Left lung (tissue), 10 donors: ENCODE measurements around the gene PSME2. TPM values are rescaled to one million over a fixed set of nuclear protein-coding genes. Genes with fewer than 3 reads are reported as not detected.

Experiments used
- ATAC-seq: fragments of 200-7000 bp; cut with Tn5 transposase; one replicate; pipeline ENCODE4 v1.9.1; 2020; ENCODE audit warnings: moderate library complexity
- DNase-seq, 4 donors: peaks; one replicate each; pipeline ENCODE4 v3.0.0-alpha.2; 2013 to 2020
- H3K27ac ChIP-seq, 2 donors: fragments of 200-600 bp; sonication (generic) in 1 of 2; one replicate each; pipeline versions ENCODE4 v1.5.0 to v1.8.0; 2020 to 2021
- H3K27me3 ChIP-seq, 2 donors: fragments of 200-600 bp; sonication (generic) in 1 of 2; one replicate each; pipeline versions ENCODE4 v1.5.0 to v1.8.0; 2020 to 2021
- H3K36me3 ChIP-seq, 2 donors: fragments of 200-600 bp; sonication (generic) in 1 of 2; one replicate each; pipeline versions ENCODE4 v1.5.0 to v1.8.0; 2020 to 2021
- H3K4me1 ChIP-seq, 2 donors: fragments of 200-600 bp; one replicate each; pipeline ENCODE4 v1.8.0; 2021
- H3K4me3 ChIP-seq, 2 donors: fragments of 200-600 bp; sonication (generic) in 1 of 2; one replicate each; pipeline versions ENCODE4 v1.5.0 to v1.8.0; 2020 to 2021; ENCODE audit warnings: mild to moderate bottlenecking in 1 of 2
- H3K9me3 ChIP-seq, 2 donors: fragments of 200-600 bp; sonication (generic) in 1 of 2; one replicate each; pipeline versions ENCODE4 v1.5.0 to v1.8.0; 2020 to 2021
- CTCF ChIP-seq, 2 donors: fragments of 200-600 bp; sonication (generic) in 1 of 2; IDR thresholded peaks; one replicate each; pipeline versions ENCODE4 v1.5.0 to v1.8.0; 2021; ENCODE audit warnings: antibody characterized with exemption in 2 of 2
- intact Hi-C, 2 donors: fragments of 100-400 bp; cut with DNase I; formaldehyde crosslinking; loops; one replicate each; pipeline versions ENCODE4 v1.11.2 to v1.14.2; 2022
- polyA plus RNA-seq, 6 donors: library from polyadenylated mRNA; unstranded; fragments of 120-200 nt; gene quantifications; one replicate each; pipeline ENCODE4 v1.2.1, GENCODE V29; 2013; ENCODE audit not compliant: insufficient read length in 6 of 6
- total RNA-seq, 2 donors: library from RNA; stranded (reverse); fragmentation: NEBNext Ultra II Directional; extraction: Animal tissue kit (Norgen Biotek cat#: 25700); gene quantifications; one replicate each; pipeline ENCODE4 v1.2.1, GENCODE V29; 2021
- donor health status: DM: no; HTN: yes; CAD: no.
- donor health status: DM: no; HTN: no; CAD: no.

PSME2 gene
- total and polyA plus RNA-seq, 8 donors: 126 to 224 (median 159) TPM

DNA sequence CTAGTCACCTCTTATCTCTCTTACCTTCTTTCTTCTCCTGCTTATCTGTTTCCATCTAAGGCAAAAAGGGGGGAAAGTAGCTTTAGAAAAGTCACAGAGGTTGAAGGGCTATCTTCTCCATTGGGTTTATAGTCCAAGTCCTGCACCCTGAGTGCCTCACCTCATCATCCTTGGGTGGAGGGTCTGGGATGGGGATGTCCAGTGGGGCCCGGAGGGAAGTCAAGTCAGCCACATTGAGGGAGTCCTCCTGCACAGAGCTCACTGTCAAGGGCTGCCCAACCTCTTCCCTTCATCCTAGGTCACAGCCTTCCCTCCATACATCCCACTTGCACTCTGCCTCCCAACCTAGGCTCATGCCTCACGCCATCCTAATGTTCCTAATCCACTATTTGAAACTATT lies 1.2 kb downstream of the PSME2 start:
- H3K27ac ChIP-seq: peak overlapping the region; percentile 92 to 95
- no peaks in the 10 kb centered on the region for H3K27me3 ChIP-seq
- peaks cover 0 to 41% of the 10 kb centered on the region in 2 donors for H3K36me3 ChIP-seq
- no peaks in the 10 kb centered on the region for H3K9me3 ChIP-seq
- peaks cover 18 to 60% of the 10 kb centered on the region in 2 donors for H3K4me1 ChIP-seq
- DNase-seq: no peak
- TF ChIP-seq CTCF (IDR thresholded peaks at IDR 0.05): no peak
- intact Hi-C loops: no loop called here
- H3K4me3 ChIP-seq: peak overlapping the region in 1 of 2 donors; percentile 100
- ATAC-seq: no peak

- H3K27ac ChIP-seq: no peak overlapping the region
- no peak for ATAC-seq
- peaks cover 0 to 40% of the 10 kb centered on the region in 2 donors for H3K36me3 ChIP-seq
- H3K27me3 ChIP-seq: no peaks in the 10 kb centered on the region
- no peak for DNase-seq
- H3K4me3 ChIP-seq: no peak overlapping the region
- no peaks in the 10 kb centered on the region for H3K9me3 ChIP-seq
- TF ChIP-seq CTCF (IDR thresholded peaks at IDR 0.05): no peak
- peaks cover 24 to 60% of the 10 kb centered on the region in 2 donors for H3K4me1 ChIP-seq
- intact Hi-C loops: no loop called here
These were observed 2.0 kb downstream of the PSME2 start for GRCh38 chr14:24144451-24144850.

DNA sequence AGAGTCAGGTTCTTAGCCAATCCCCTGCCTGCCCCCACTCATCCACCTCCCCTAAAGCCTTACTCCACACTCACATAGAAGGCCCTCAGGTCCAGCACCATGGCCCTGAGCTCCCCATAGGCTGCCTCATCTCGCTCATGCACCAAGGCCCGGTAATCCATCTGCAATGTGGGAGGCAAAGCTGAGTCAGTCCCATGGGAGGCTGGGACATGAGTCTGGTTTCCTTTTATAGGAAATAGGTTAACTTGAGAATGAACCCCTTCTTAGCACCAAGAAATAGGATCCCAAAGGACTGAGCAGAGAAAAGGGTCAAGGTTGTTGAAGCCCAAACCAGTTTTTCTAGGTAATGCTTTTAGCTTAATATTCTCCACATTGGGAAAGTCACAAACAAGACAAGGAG lies 2.9 kb downstream of the PSME2 start:
- intact Hi-C loops: no loop called here
- no peaks in the 10 kb centered on the region for H3K27me3 ChIP-seq
- TF ChIP-seq CTCF (IDR thresholded peaks at IDR 0.05): no peak
- no peak for ATAC-seq
- no peak for DNase-seq
- peaks cover 24 to 60% of the 10 kb centered on the region in 2 donors for H3K4me1 ChIP-seq
- no peak overlapping the region for H3K27ac ChIP-seq
- peaks cover 0 to 41% of the 10 kb centered on the region in 2 donors for H3K36me3 ChIP-seq
- H3K4me3 ChIP-seq: no peak overlapping the region
- no peaks in the 10 kb centered on the region for H3K9me3 ChIP-seq

DNA sequence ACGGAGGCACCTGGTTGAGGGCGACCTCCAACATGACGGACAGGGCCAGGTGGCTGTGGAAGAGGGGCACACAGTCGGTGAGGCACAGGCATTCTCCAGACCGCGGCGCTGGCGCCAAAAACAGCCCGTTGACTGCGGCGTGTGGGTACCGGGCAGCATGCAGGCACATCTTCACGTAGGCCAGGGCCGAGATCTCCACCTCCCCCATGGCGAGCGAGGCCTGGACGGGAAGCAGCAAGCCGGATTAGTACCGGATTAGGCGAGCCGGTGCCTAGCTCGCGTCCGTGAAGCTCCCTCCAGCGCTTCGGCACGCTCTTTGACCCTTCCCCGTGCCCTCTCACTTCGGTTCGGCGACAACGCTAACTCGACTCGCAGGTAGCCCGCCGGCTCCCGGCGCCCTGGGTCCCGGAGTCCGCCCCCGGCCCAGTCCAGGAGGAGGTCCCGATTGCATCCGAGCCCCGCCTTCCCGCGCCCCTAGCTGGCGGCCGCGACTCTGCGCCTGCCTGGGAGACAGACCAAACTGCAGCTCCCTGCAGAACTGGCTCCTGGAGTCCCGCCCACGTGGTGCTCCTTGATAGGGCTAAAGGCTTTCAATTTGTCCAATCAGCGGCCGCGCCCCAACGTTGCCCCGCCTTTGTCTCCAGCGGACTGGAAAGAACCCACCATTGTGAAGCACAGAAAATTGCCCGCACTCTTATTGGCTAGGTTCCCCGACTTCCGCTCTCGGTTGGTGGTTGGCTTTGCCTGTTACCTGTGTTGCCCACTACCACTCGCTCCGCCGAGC lies 5.1 kb downstream of the PSME2 start, which contains the start of gene EMC9:
EMC9 (minus strand) TSS at position 495 of the 784 bp plus-strand sequence; CDS start at position 208, 287 bp downstream.
- Histone ChIP-seq H3K27ac (peak within 1 kb of the TSS; percentile 85 to 91), H3K27me3 (no peaks in the 10 kb centered on the region), H3K4me3 (peak within 1 kb of the TSS; percentile 69), H3K4me1 (peaks cover 25 to 74% of the 10 kb centered on the region in 2 donors), H3K36me3 (peaks cover 0 to 54% of the 10 kb centered on the region in 2 donors), H3K9me3 (no peaks in the 10 kb centered on the region)
- peak; percentile 98 to 100 (median 99) for DNase-seq
- intact Hi-C loops: no loop called here
- peak; percentile 53 to 80 for TF ChIP-seq CTCF (IDR thresholded peaks at IDR 0.05)
- ATAC-seq: peak; percentile 93

- peak overlapping the region in 1 of 2 donors; percentile 69 for H3K4me3 ChIP-seq
These were observed 7.0 kb downstream of the PSME2 start for GRCh38 chr14:24139272-24139934.

More at GRCh38 chr14:24139272-24139934, 7.0 kb downstream of the PSME2 start:
- H3K4me1 ChIP-seq: peaks cover 18 to 66% of the 10 kb centered on the region in 2 donors
- H3K27ac ChIP-seq: no peak overlapping the region
- TF ChIP-seq CTCF (IDR thresholded peaks at IDR 0.05): no peak
- H3K9me3 ChIP-seq: no peaks in the 10 kb centered on the region
- ATAC-seq (no peak), DNase-seq (no peak)
- intact Hi-C loops: no loop called here
- H3K27me3 ChIP-seq: no peaks in the 10 kb centered on the region
- H3K36me3 ChIP-seq: peaks cover 0 to 52% of the 10 kb centered on the region in 2 donors
